Omental fat pad (tissue), 4 donors: ENCODE measurements around the gene NAA80. TPM values are rescaled to one million over a fixed set of nuclear protein-coding genes. Genes with fewer than 3 reads are reported as not detected.

Experiments
- ATAC-seq: fragments of 150-250 bp; one replicate; pipeline ENCODE4 v1.9.1; 2016; ENCODE audit warnings: mild to moderate bottlenecking, moderate library complexity; ENCODE audit not compliant: low FRiP score
- DNase-seq: peaks from one replicate; pipeline ENCODE4 v3.0.0-alpha.2; 2019; ENCODE audit warnings: low spot score
- CTCF ChIP-seq, 3 donors: fragments of 450-650 bp; IDR thresholded peaks; one replicate each; pipeline ENCODE4 v1.5.1; 2016 to 2017; ENCODE audit warnings: antibody characterized with exemption in 3 of 3, mild to moderate bottlenecking in 3 of 3, moderate library complexity in 2 of 3
- total RNA-seq, 4 donors: library from RNA; depleted of rRNA; stranded (reverse); fragments of >200 nt; gene quantifications; one replicate each; pipeline ENCODE4 v1.1.0, GENCODE V29; 2016

The NAA80 gene
- total RNA-seq, 4 donors from 2014 or later, result 3.4 to 8.4 (median 5.3) TPM

- ATAC-seq (no peak), DNase-seq (no peak)
- TF ChIP-seq CTCF (IDR thresholded peaks at IDR 0.05), result no peak
These were observed 24.5 kb upstream of the NAA80 start for GRCh38 chr3:50323614-50324199.

DNA sequence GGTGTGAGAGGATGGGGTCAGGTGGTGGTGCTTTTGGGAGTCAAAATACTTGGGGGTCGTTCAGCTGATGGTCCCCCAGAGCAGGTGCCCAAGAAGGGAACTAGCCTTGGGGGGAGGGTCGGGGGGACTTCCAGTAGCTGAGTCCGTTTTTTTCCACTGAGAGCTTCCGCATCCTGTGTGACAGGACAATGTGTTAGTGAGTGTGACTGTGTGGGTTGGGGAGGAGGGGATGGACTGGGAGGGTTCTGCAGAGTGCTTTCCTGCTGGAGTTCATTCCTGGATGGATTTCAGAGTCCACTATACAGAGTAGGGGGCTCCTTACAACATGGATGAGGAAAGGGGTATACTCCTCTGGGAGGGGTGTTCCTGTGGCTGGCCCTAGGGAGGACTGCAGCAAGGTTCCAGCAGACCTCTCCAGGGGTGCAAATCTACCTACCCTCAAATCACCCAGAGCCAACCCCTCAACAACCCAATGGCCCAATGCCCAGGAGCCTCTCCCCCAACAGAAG, 23.9 kb upstream of the NAA80 start:
- no peak for ATAC-seq
- no peak for TF ChIP-seq CTCF (IDR thresholded peaks at IDR 0.05)
- no peak for DNase-seq

- DNase-seq (no peak), ATAC-seq (no peak)
- no peak for TF ChIP-seq CTCF (IDR thresholded peaks at IDR 0.05)
These were observed 23.3 kb upstream of the NAA80 start, which contains the start of gene HYAL2 for GRCh38 chr3:50322386-50323091. TSS of gene HYAL2 (minus strand) at chr3:50322745. CDS start at chr3:50320489, 2,256 bp downstream.

DNA sequence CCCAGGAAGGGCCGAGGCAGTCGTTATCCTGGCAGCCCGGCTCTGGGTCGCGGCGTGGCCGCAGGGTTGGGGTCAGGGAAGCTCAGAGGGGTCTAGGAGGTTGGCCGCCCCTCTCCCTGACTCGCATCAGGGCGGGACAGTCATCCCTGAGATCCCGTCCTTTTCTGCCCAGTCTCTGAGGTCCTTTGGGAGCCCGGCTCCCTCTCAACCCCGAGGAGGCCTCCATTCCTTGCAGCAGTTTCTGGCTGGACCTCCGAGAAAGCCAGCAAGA, 22.8 kb upstream of the NAA80 start:
- ATAC-seq, result no peak
- DNase-seq, result no peak
- TF ChIP-seq CTCF (IDR thresholded peaks at IDR 0.05), result no peak

- ATAC-seq, result peak; percentile 81
- peak in 1 of 3 donors; percentile 30 for TF ChIP-seq CTCF (IDR thresholded peaks at IDR 0.05)
- DNase-seq, result peak; percentile 67
These were observed 22.3 kb upstream of the NAA80 start for GRCh38 chr3:50321336-50322114.

DNA sequence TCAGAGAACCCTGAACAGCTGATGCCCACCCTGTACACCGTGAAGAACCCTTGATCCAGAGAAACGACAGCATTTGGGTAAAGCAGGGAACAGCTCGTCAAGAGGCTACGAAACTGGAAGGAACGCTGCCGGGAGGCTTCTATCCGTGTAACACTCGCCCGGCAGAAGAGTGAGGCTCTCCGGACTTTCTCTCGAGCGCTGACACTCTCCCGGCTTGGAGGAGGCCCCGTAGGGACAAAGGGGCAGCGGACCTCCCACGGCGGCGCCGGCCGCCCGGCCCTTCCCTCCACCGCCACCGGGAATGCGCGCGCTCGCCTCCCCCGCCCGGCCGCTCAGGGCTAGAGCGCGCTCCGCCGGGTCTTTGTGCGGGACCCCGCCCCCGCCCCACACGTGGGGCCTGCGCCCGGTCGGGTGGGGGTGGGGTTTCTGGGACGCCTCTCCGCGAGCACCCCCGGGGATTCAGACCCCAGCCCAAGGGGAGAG, 21.7 kb upstream of the NAA80 start:
- TF ChIP-seq CTCF (IDR thresholded peaks at IDR 0.05), result no peak
- ATAC-seq (peak; percentile 70), DNase-seq (no peak)
